Stomach (tissue), 4 donors: ENCODE measurements around the gene CDC14A.

Source experiments
- CTCF ChIP-seq, 7 experiments: fragments of 450-650 bp in 4 of 7; fragments of 200-600 bp in 3 of 7; sonication (generic) in 3 of 7; IDR thresholded peaks; one replicate each; pipeline ENCODE4 v1.5.1; 2016 to 2019; ENCODE audit warnings: antibody characterized with exemption in 7 of 7, control low read depth in 2 of 7, mild to moderate bottlenecking in 1 of 7
- EP300 ChIP-seq: sonication (generic); formaldehyde crosslinking; IDR thresholded peaks from one replicate; pipeline ENCODE4 v1.6.1; 2017; ENCODE audit warnings: antibody characterized with exemption
- POLR2A ChIP-seq, 4 donors: fragments of 450-650 bp; IDR thresholded peaks; one replicate each; pipeline ENCODE4 v1.6.1; 2016; ENCODE audit warnings: antibody characterized with exemption in 4 of 4, control low read depth in 2 of 4, mild to moderate bottlenecking in 1 of 4, moderate library complexity in 1 of 4
- POLR2AphosphoS5 ChIP-seq, 3 donors: sonication (generic); formaldehyde crosslinking; IDR thresholded peaks; one replicate each; pipeline ENCODE4 v1.6.1; 2016; ENCODE audit warnings: antibody characterized with exemption in 3 of 3

GRCh38 chr1:100362821-100363466 is 10.6 kb downstream of the CDC14A start:
- TF ChIP-seq EP300 (no peak), POLR2A (IDR thresholded peaks at IDR 0.05) (no peak), CTCF (IDR thresholded peaks at IDR 0.05) (no peak), POLR2AphosphoS5 (IDR thresholded peaks at IDR 0.05) (no peak)
